Mesenteric fat pad (tissue), 1 donor: Measurements from ENCODE around the gene NDUFA11. TPM values are rescaled to one million over a fixed set of nuclear protein-coding genes. Genes with fewer than 3 reads are reported as not detected.

Experiments used
- DNase-seq: peaks from one replicate; pipeline ENCODE4 v3.0.0-alpha.2; 2020; ENCODE audit warnings: low spot score
- total RNA-seq: library from RNA; stranded (reverse); fragmentation: NEBNext Ultra II Directional; extraction: Animal tissue kit (Norgen Biotek cat#: 25700); gene quantifications from one replicate; pipeline ENCODE4 v1.2.1, GENCODE V29; 2021
- donor health status: DM: yes; HTN: yes; CAD: no.

Gene NDUFA11
- total RNA-seq, 1 donor from 2014 or later, result 186 TPM

DNA sequence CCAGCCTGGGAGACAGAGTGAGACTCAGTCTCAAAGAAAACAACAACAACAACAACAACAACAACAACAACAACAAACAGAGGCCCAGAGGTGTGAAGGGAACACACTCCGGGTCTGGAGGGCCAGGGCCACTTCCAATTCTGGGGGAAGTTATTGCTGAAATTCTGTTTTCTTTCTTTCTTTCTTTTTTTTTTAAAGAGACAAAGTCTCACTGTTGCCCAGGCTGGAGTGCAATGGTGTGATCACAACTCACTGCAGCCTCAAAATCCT, 7.0 kb upstream of the NDUFA11 start:
- DNase-seq, result no peak

DNA sequence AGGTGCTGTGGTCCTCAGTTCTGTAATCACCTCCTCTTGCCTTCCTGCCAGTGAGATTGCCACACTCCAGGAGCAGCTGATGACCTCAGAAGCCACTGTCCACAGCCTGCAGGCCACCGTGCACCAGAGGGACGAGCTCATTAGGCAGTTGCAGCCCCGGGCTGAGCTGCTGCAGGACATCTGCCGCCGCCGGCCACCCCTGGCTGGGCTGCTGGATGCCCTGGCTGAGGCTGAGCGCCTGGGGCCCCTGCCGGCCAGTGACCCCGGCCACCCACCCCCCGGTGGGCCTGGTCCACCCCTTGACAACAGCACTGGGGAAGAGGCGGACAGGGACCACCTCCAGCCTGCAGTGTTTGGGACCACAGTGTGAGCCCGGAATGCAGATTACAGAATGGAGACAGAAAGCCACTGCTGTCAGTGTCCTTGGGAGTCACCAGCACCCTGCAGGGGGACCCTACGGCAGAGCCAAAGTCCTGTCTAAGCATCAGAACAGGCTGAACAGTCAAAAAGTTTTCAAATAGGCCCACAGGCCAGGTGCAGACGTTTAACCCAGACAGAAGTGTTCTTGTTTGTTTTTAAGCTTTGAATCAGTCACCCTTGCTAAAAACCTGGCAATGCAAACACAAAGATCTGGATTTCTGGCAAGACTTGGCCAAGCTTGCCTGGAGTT, 5.3 kb upstream of the NDUFA11 start:
- DNase-seq, result no peak

DNA sequence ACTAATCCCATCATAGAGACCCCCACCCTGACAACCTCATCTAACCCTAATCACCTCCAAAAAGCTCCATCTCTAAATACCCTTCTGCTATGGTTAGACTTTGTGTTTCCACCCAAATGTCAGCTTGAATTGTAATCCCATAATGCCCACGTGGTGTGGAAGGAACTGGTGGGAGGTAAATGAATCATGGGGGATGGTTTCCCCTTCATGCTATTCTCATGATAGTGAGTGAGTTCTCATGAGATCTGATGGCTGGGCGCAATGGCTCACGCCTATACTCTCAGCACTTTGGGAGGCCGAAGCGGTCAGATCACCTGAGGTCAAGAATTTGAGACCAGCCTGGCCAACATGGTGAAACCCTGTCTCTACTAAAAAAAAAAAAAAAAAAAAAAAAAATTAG, 3.7 kb upstream of the NDUFA11 start:
- DNase-seq, result no peak

DNA sequence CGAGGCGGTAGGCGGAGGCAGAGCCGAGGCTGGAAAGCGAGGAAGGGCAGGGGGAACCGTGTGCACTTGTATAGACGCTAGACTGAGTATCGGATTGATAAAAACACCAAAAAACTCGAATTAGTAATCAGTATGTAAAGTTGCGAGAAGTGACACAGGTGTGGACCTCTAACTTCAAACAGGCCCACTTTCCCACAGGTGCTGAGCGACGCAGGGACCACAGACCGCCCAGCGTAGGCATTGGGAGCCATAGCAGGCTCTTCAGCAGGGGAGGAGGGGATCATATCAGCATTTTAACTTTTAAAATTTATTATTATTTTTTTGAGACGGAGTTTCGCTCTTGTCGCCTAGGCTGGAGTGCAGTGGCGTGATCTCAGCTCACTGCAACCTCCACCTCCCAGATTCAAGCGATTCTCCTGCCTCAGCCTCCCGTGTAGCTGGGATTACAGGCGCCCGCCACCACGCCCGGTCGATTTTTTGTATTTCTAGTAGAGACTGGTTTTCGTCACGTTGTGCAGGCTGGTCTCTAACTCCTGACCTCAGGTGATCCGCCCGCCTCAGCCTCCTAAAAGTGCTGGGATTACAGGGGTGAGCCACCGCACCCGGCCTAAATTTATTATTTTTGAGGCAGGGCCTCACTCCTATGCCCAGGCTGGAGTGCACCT, 1.7 kb upstream of the NDUFA11 start:
- no peak for DNase-seq

DNA sequence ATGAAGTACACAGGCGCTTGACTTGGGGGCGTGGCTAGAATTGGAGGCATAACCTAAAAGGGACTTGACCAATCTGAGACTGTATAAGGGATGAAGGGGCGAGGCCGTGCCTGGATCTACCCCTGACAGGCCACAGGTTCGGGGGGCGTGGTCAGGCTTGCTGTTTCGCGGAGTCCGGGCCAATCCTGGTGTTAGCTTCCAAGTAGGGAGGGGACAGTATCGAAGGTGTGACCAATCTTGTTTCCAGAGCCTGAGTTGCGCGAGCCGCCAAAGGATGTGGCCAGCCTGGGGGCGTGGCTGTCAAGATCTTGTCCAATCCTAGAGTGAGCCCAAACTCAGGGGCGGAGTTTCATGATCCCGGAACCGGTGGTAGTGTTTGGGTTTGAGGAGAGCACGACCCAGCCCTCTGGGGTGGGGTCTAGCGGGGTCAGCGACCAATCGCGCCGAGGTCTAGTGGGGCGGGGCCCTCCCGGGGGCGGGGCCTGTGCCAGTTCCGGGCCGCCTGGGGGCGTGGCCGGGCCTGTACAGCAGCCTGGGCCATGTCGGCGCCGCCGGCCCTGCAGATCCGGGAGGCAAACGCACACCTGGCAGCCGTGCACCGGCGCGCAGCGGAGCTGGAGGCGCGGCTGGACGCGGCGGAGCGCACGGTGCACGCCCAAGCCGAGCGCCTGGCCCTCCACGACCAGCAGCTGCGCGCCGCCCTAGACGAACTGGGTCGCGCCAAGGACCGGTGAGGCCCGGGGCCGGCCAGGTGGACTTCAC, 943 bp upstream of the NDUFA11 start, which contains the start of gene VMAC:
Gene VMAC, plus strand, starts transcription at position 521 of the 762 bp plus-strand sequence. Its CDS starts 19 bp downstream, at position 540.
- DNase-seq, result peak; percentile 100

DNA sequence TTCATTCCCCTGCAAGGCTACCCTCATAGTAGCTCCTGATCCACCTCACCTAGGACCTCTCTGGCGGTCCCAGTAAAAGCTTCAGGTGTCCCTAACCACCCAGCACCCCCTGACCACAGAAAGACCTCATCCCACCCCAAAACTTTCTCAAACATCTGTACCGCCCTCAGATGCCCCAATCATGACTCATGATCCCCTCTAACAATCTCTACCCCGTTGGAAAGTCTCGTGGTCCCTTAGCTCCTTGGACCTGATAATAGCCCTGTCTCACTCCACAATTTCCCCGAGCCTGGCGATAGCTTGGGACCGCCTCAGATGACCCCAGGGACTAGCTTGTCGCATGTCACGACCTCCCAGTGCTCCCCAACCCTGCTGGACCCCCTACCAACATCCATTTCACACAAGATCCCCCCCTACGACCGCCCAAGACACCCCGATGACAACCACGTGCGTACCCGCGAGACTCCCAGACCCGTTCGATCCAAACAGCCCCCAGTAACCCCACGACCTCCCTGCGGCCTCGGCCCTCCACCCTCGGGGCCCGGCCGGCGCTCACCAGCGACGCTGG, 450 bp downstream of the NDUFA11 start:
- no peak for DNase-seq

GRCh38 chr19:5900976-5901375, 2.6 kb downstream of the NDUFA11 start:
- DNase-seq, result no peak

DNA sequence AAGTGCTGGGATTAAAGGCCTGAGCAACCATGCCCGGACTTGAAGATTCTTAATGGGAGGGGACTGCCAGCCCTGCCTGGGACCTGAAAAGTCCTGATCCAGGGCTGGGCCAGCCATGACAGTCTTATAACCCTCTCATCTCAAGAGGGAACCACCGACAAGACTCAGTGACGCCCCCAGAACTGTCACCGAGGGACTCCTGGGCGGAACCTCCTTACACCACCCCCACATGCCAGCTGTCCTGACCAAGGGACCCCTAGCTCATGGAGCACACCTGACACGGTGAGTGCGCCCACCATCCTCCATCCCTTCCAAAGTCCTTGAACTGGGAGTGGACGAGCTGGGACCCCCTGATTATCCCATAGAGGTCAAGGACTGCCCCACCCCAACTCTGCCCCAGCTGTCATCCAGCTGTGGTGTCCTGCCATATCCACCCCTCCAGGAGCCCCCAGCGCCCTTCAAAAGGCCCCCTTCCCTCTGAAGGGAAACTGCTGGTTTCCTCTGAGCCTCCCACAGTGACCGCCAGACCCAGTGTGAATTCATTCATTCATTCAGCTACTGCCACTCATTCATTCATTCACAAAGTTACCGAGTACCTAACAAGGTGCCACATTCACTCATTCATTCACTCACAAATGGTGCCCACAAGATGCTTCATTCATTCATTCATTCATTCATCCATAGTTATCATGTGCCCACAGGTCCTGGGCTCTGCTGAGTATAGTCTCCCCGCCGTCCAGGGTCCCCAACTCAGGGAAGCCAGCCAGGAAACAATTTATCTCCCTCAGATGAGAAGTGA, 3.7 kb downstream of the NDUFA11 start:
- DNase-seq, result no peak

DNA sequence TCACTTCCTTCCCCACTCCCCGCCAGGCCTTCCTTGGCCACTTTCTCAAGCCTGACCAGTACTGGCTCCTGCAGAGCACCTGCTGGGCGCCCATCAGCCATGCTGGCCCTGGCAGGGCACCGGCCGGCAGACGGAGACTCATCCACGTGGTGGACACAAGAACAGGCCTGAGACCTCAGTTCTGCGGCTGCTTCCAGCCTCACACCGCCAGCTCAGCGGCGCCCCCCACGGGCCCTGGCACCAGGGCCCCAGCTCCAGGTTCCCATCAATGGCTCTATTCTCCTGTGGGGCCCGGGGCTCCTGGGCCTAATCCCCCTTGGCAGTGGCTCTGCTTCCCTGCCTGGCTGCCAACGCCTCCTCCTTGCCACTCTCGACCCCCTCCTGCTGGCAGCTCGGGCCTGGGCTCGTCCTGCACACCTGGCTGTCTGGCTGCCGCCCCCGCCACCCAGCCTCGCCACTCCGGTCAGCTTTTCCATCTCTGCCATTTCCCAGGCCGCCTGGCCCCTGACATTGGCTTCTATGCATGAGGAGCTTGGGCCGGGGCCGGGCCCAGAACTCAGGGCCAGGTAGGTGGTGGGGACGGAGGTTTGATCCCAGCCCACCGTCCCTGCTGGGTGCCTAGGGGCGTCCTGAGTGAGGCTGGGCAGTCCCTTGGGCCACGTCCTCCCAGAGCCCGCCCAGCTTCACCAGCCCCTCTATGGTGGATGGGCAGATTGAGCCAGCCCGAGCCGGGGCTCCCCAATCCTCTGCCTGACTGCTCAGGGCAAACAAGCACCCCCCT, 6.2 kb downstream of the NDUFA11 start:
- no peak for DNase-seq

DNA sequence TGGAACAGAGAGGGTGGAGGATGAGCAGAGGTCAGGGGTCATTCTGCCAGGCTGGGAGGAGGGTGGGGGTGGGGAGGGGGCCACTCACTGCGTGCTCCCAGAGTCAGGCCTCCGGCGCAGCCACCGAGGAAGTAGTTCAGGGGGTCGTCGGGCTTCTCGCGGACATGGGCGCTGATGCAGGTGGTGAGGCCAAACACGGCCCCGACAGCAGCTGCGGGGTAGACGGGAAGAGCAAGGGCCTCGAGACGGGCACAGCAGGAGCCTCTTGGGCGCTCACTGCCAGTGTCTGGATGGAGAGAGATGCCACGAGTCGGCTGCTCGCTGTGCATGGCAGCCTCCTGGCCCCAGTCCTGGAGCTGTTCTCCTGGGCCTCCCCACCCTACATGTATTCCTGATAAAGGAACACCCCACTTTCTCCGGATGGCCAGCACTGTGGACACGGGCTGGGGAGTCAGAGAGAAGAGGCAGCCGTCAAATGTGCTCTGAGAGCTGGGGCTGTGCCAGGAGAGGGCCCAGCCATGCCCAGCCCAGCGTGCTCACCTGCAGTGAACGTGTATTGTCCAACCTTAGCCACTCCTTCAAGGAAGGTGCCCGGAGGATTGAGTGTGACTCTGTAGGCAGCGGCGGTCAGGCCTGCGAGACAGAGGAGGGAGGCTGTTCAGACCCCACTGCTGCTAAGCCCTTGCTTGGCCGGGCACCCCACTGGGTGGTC, 7.1 kb downstream of the NDUFA11 start:
- no peak for DNase-seq

DNA sequence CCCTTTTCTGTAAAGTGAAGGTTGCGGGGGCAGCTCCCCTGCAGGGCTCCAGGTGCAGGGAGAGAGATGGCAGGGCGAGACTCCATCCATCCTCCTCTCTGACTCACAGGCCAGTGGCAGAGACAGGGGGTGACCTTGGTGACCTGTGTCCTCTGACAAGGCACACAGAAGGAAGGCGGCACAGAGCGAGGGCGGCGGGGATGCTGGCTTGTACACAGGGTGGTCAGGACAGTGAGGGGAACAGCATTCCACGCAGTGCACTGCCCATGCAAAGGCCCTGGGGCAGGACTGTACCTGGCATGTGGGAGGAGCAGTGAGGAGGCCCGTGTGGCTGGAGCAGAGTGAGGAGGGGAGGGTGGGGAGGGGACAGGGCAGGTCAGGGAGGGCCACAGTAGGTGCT, 7.7 kb downstream of the NDUFA11 start:
- no peak for DNase-seq

DNA sequence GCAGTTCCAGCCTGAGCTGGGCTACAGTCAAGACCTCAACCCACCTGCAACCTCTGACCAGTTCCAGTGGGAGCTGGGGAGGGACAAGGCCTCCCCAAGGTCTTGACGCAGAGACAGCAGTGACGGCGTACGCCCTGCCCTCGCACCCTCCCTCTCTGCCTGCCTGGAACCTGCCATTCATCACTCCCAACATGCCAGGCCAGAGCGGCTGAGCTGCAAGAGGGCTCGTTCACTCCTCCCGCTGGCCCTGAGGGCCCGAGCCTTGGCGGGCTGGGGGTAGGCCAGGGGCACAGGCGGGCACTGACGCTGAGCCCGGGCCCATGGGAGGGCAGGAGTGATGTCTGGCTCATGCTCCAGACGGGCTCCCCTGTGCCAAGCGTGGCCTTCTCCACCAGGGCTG, 8.2 kb downstream of the NDUFA11 start:
- DNase-seq, result no peak

DNA sequence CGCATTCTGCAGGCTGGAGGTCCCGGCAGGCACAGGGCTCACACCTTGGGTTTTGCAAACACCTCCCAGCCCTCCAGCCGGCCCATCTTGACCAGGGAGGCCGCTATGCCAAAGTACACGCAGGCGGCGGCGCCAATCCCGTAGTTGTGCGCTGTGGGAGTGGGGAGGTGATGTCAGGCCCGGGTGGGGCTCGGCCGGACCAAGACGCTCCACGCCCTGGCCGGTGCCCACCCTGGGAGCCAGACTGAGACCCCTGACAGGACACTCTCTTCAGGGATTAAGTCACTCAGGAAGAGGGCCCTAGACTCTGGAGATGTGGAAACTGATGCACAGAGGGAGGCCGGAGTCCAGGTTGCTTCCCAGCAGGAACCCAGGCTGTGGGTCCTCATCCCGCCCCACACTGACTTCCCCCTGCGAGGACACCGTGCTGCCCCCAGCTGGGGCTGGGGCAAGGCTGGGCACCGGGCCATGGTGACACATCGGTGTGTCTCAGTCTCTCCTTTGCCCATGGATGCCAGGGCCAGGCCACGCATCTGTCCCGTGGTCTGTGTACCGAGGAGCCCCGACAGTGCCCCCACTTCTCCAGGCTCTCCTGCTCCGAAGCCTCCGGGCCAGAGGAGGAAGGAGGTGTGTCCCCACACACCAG, 8.8 kb downstream of the NDUFA11 start:
- DNase-seq, result no peak

GRCh38 chr19:5893907-5894703, 9.5 kb downstream of the NDUFA11 start:
- DNase-seq, result no peak

GRCh38 chr19:5893296-5893903, 10.2 kb downstream of the NDUFA11 start:
- DNase-seq, result no peak

DNA sequence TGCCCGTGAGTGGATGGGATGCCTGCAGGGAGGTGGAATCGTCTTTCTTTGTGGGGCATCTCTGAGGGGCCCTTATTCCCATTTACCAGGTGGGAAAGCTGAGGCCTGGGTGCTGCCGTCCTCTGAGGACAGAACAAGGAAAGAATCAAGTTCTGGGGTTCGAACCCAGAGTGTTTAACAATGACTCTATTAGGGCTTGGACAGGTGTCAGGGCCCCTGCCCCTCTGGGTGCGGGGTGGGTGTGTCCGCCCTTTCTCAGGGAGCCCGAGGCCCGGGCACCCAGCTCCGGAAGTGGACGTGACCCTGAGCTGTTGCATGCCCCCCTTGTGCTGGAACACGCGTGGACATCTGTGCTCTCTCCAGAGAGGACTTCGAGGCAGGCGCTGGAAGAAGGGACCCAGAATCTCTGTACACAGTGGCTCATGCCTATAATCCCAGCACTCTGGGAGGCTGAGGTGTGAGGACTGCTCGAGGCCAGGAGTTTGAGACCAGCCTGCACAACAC, 10.8 kb downstream of the NDUFA11 start:
- DNase-seq, result no peak

GRCh38 chr19:5891938-5892771, 11.4 kb downstream of the NDUFA11 start:
- DNase-seq, result no peak
